KOPT-K1 (cell line): ENCODE measurements around the gene ZMPSTE24.
"Not testable (repeated sequence)": the region's sequence is repeated elsewhere in the genome, so short reads cannot be mapped to it uniquely, and the experiment has no call there.

Experiments used
- H3K27ac ChIP-seq: fragments of 200-600 bp; sonication (generic); 2 replicates; pipeline ENCODE4 v1.5.1; 2016; ENCODE audit warnings: antibody characterized with exemption, mild to moderate bottlenecking, low read depth, low read length; ENCODE audit not compliant: poor library complexity, severe bottlenecking
- H3K36me3 ChIP-seq: fragments of 200-600 bp; sonication (generic); 2 replicates; pipeline ENCODE4 v1.5.1; 2017; ENCODE audit warnings: antibody characterized with exemption, mild to moderate bottlenecking, low read length, moderate library complexity; ENCODE audit not compliant: insufficient read depth
- H3K9me3 ChIP-seq: fragments of 200-600 bp; sonication (generic); 2 replicates; pipeline ENCODE4 v1.5.1; 2017; ENCODE audit warnings: antibody characterized with exemption, low read length, mild to moderate bottlenecking; ENCODE audit not compliant: insufficient read depth, poor library complexity, severe bottlenecking

ZMPSTE24 gene

GRCh38 chr1:40257688-40258444 is at the start of gene ZMPSTE24:
Gene ZMPSTE24 (plus strand): TSS chr1:40258236. CDS start chr1:40258272, 36 bp downstream.
- Histone ChIP-seq H3K27ac (peak within 1 kb of the TSS; percentile 93), H3K36me3 (peaks cover 33% of the 10 kb centered on the region), H3K9me3 (no peaks in the 10 kb centered on the region)

- H3K27ac ChIP-seq: no peak overlapping the region
- H3K9me3 ChIP-seq: no peaks in the 10 kb centered on the region
- peaks cover 99% of the 10 kb centered on the region for H3K36me3 ChIP-seq
Measured at GRCh38 chr1:40210511-40211204, 47.4 kb upstream of the ZMPSTE24 start.

GRCh38 chr1:40218333-40218732 is 39.7 kb upstream of the ZMPSTE24 start:
- H3K36me3 ChIP-seq: peaks cover 82% of the 10 kb centered on the region
- H3K27ac ChIP-seq: no peak overlapping the region
- H3K9me3 ChIP-seq: no peaks in the 10 kb centered on the region

GRCh38 chr1:40221471-40221905 is 36.5 kb upstream of the ZMPSTE24 start:
- not testable (repeated sequence) for H3K27ac ChIP-seq, H3K9me3 ChIP-seq
- peaks cover 83% of the 10 kb centered on the region for H3K36me3 ChIP-seq

GRCh38 chr1:40221977-40222772 is 35.9 kb upstream of the ZMPSTE24 start:
- Histone ChIP-seq H3K9me3 (no peaks in the 10 kb centered on the region), H3K36me3 (peaks cover 82% of the 10 kb centered on the region), H3K27ac (no peak overlapping the region)

- peaks cover 89% of the 10 kb centered on the region for H3K36me3 ChIP-seq
- H3K27ac ChIP-seq: no peak overlapping the region
- no peaks in the 10 kb centered on the region for H3K9me3 ChIP-seq
Measured at GRCh38 chr1:40224040-40224439, 34.0 kb upstream of the ZMPSTE24 start.

GRCh38 chr1:40226192-40226591 is 31.8 kb upstream of the ZMPSTE24 start:
- H3K9me3 ChIP-seq: no peaks in the 10 kb centered on the region
- no peak overlapping the region for H3K27ac ChIP-seq
- H3K36me3 ChIP-seq: peaks cover 93% of the 10 kb centered on the region

GRCh38 chr1:40232444-40232843 is 25.6 kb upstream of the ZMPSTE24 start:
- H3K36me3 ChIP-seq: peaks cover 99% of the 10 kb centered on the region
- H3K9me3 ChIP-seq: no peaks in the 10 kb centered on the region
- no peak overlapping the region for H3K27ac ChIP-seq

- H3K9me3 ChIP-seq: no peaks in the 10 kb centered on the region
- peaks cover 61% of the 10 kb centered on the region for H3K36me3 ChIP-seq
- no peak overlapping the region for H3K27ac ChIP-seq
Measured at GRCh38 chr1:40239626-40240025, 18.4 kb upstream of the ZMPSTE24 start.

- H3K27ac ChIP-seq: no peak overlapping the region
- H3K9me3 ChIP-seq: no peaks in the 10 kb centered on the region
- H3K36me3 ChIP-seq: peaks cover 53% of the 10 kb centered on the region
Measured at GRCh38 chr1:40240390-40240789, 17.6 kb upstream of the ZMPSTE24 start.

GRCh38 chr1:40241362-40241761 is 16.7 kb upstream of the ZMPSTE24 start:
- H3K27ac ChIP-seq: peak overlapping the region; percentile 61
- H3K36me3 ChIP-seq: peaks cover 43% of the 10 kb centered on the region
- H3K9me3 ChIP-seq: no peaks in the 10 kb centered on the region

- Histone ChIP-seq H3K36me3 (peaks cover 23% of the 10 kb centered on the region), H3K9me3 (no peaks in the 10 kb centered on the region), H3K27ac (no peak overlapping the region)
Measured at GRCh38 chr1:40243351-40243750, 14.7 kb upstream of the ZMPSTE24 start.

GRCh38 chr1:40244138-40244744 is 13.8 kb upstream of the ZMPSTE24 start:
- H3K27ac ChIP-seq: no peak overlapping the region
- H3K36me3 ChIP-seq: peaks cover 14% of the 10 kb centered on the region
- no peaks in the 10 kb centered on the region for H3K9me3 ChIP-seq

GRCh38 chr1:40245686-40246085 is 12.3 kb upstream of the ZMPSTE24 start:
- no peaks in the 10 kb centered on the region for H3K36me3 ChIP-seq
- no peak overlapping the region for H3K27ac ChIP-seq

GRCh38 chr1:40247655-40248054 is 10.4 kb upstream of the ZMPSTE24 start, which contains the start of gene TMCO2:
Gene TMCO2 (plus strand): TSS chr1:40247937. CDS start chr1:40247994, 57 bp downstream.
- H3K9me3 ChIP-seq: no peaks in the 10 kb centered on the region
- no peaks in the 10 kb centered on the region for H3K36me3 ChIP-seq
- no peak within 1 kb of the TSS for H3K27ac ChIP-seq

More at GRCh38 chr1:40245686-40246085, 12.3 kb upstream of the ZMPSTE24 start:
- no peaks in the 10 kb centered on the region for H3K9me3 ChIP-seq
